Thoracic aorta (tissue), 2 donors: ENCODE measurements around the gene DOK5. TPM values are rescaled to one million over a fixed set of nuclear protein-coding genes. Genes with fewer than 3 reads are reported as not detected.

Experiments used
- ATAC-seq: fragments of 150-250 bp; one replicate; pipeline ENCODE4 v1.8.0; 2017; ENCODE audit warnings: low read depth; ENCODE audit not compliant: insufficient number of reproducible peaks, low FRiP score
- DNase-seq: peaks from one replicate; pipeline ENCODE4 v3.0.0-alpha.2; 2020; ENCODE audit warnings: low spot score
- H3K27ac ChIP-seq, 2 donors: fragments of 200-600 bp; sonication (generic); 1 replicate in 1 of 2; 2 replicates in 1 of 2; pipeline ENCODE4 v1.5.1; 2016; ENCODE audit warnings: mild to moderate bottlenecking in 2 of 2, moderate library complexity in 2 of 2
- H3K27me3 ChIP-seq: fragments of 200-600 bp; sonication (generic); replicated peaks from 2 replicates; pipeline ENCODE4 v1.6.0; 2016; ENCODE audit warnings: mild to moderate bottlenecking; ENCODE audit not compliant: insufficient read depth
- H3K36me3 ChIP-seq: fragments of 200-600 bp; sonication (generic); one replicate; pipeline ENCODE4 v1.5.1; 2016
- H3K4me1 ChIP-seq, 2 donors: fragments of 200-600 bp; sonication (generic); 1 replicate in 1 of 2; 2 replicates in 1 of 2; pipeline versions ENCODE4 v1.5.1 to v1.6.0; 2016; ENCODE audit warnings: low read depth in 2 of 2, mild to moderate bottlenecking in 1 of 2; ENCODE audit not compliant: control insufficient read depth in 1 of 2
- H3K4me3 ChIP-seq: fragments of 200-600 bp; sonication (generic); 2 replicates; pipeline ENCODE4 v1.5.1; 2016; ENCODE audit warnings: mild to moderate bottlenecking
- H3K9me3 ChIP-seq: fragments of 200-600 bp; sonication (generic); 2 replicates; pipeline ENCODE4 v1.5.1; 2016
- CTCF ChIP-seq: fragments of 200-600 bp; sonication (generic); IDR thresholded peaks from one replicate; pipeline ENCODE4 v1.5.1; 2019; ENCODE audit warnings: antibody characterized with exemption
- total RNA-seq, 2 donors: library from RNA; depleted of rRNA; stranded (reverse); fragments of >200 nt; gene quantifications; one replicate each; pipeline versions ENCODE4 v1.1.0 to v1.2.3, GENCODE V29; 2016

DOK5 gene
- total RNA-seq, 2 donors from 2014 or later = 8.3 to 21.7 TPM

- H3K4me1 ChIP-seq = no peaks in the 10 kb centered on the region
- no peak overlapping the region for H3K4me3 ChIP-seq
- no peak overlapping the region for H3K27ac ChIP-seq
- ATAC-seq (no peak), DNase-seq (no peak)
- no peaks in the 10 kb centered on the region for H3K27me3 ChIP-seq
- TF ChIP-seq CTCF = no peak
- H3K36me3 ChIP-seq = no peaks in the 10 kb centered on the region
- H3K9me3 ChIP-seq = no peaks in the 10 kb centered on the region
These were observed 129.9 kb downstream of the DOK5 start for GRCh38 chr20:54605319-54605718.

- TF ChIP-seq CTCF = no peak
- Histone ChIP-seq H3K36me3 (no peaks in the 10 kb centered on the region), H3K27me3 (no peaks in the 10 kb centered on the region), H3K9me3 (no peaks in the 10 kb centered on the region), H3K4me3 (no peak overlapping the region), H3K4me1 (no peaks in the 10 kb centered on the region), H3K27ac (no peak overlapping the region)
- no peak for ATAC-seq
- no peak for DNase-seq
These were observed 131.0 kb downstream of the DOK5 start for GRCh38 chr20:54606380-54606779.

GRCh38 chr20:54608039-54608745 is 132.8 kb downstream of the DOK5 start:
- DNase-seq (no peak), ATAC-seq (no peak)
- no peaks in the 10 kb centered on the region for H3K27me3 ChIP-seq
- H3K36me3 ChIP-seq = no peaks in the 10 kb centered on the region
- no peak overlapping the region for H3K27ac ChIP-seq
- H3K9me3 ChIP-seq = no peaks in the 10 kb centered on the region
- H3K4me3 ChIP-seq = no peak overlapping the region
- H3K4me1 ChIP-seq = no peaks in the 10 kb centered on the region
- TF ChIP-seq CTCF = no peak

- Histone ChIP-seq H3K4me3 (no peak overlapping the region), H3K27me3 (no peaks in the 10 kb centered on the region), H3K36me3 (no peaks in the 10 kb centered on the region), H3K4me1 (no peaks in the 10 kb centered on the region), H3K9me3 (no peaks in the 10 kb centered on the region), H3K27ac (no peak overlapping the region)
- DNase-seq (no peak), ATAC-seq (no peak)
- no peak for TF ChIP-seq CTCF
These were observed 133.6 kb downstream of the DOK5 start for GRCh38 chr20:54608943-54609342.

GRCh38 chr20:54611708-54612412 is 136.5 kb downstream of the DOK5 start:
- no peaks in the 10 kb centered on the region for H3K36me3 ChIP-seq
- DNase-seq = no peak
- no peak for ATAC-seq
- H3K4me1 ChIP-seq = no peaks in the 10 kb centered on the region
- no peak for TF ChIP-seq CTCF
- no peak overlapping the region for H3K4me3 ChIP-seq
- no peaks in the 10 kb centered on the region for H3K27me3 ChIP-seq
- no peak overlapping the region for H3K27ac ChIP-seq
- no peaks in the 10 kb centered on the region for H3K9me3 ChIP-seq
